ENCODE results near the gene ARHGAP26. TPM values are rescaled to one million over a fixed set of nuclear protein-coding genes. Genes with fewer than 3 reads are reported as not detected.
A peak's percentile ranks its signal among the peaks of the same experiment; 100 is the strongest.

Gene ARHGAP26
- total and polyA plus RNA-seq, 4 experiments from 2014 or later = 2.0 to 22.7 (median 17.3) TPM

GRCh38 chr5:143106174-143106573, 336.0 kb downstream of the ARHGAP26 start:
- Histone ChIP-seq H3K9me3 (ENCODE audit: control insufficient read depth in 1 of 2, low read length in 2 of 2) (no peaks in the 10 kb centered on the region), H3K27me3 (ENCODE audit: insufficient read depth, low read length) (no peaks in the 10 kb centered on the region), H3K36me3 (ENCODE audit: insufficient read depth, low read length) (no peaks in the 10 kb centered on the region), H3K27ac (ENCODE audit: low read depth, low read length) (no peak overlapping the region), H3K4me3 (ENCODE audit: low read length in 2 of 2) (no peak overlapping the region), H3K4me1 (ENCODE audit: insufficient read depth, low read length) (peaks cover 8% of the 10 kb centered on the region)
- no peaks in the 10 kb centered on the region for H3K9me3 Mint-ChIP-seq
- DNase-seq = no peak
- no peak overlapping the region for H3K4me3 Mint-ChIP-seq
- peaks cover 2 to 14% of the 10 kb centered on the region in 2 donors for H3K36me3 Mint-ChIP-seq
- peak overlapping the region in 1 of 7 donors; percentile 18 for H3K27ac Mint-ChIP-seq
- POLR2A ChIA-PET (ENCODE audit: partially characterized antibody) = no interaction called here
- peaks cover 9 to 23% (median 10%) of the 10 kb centered on the region in 4 donors for H3K4me1 Mint-ChIP-seq
- no peaks in the 10 kb centered on the region for H3K27me3 Mint-ChIP-seq
- intact Hi-C loops (cut with micrococcal nuclease) = no loop called here
- CTCF ChIA-PET (ENCODE audit: partially characterized antibody) = no interaction called here

GRCh38 chr5:143108498-143109128, 338.4 kb downstream of the ARHGAP26 start:
- Histone ChIP-seq H3K36me3 (ENCODE audit: insufficient read depth, low read length) (no peaks in the 10 kb centered on the region), H3K27me3 (ENCODE audit: insufficient read depth, low read length) (no peaks in the 10 kb centered on the region), H3K4me1 (ENCODE audit: insufficient read depth, low read length) (no peaks in the 10 kb centered on the region), H3K9me3 (ENCODE audit: control insufficient read depth in 1 of 2, low read length in 2 of 2) (no peaks in the 10 kb centered on the region), H3K4me3 (ENCODE audit: low read length in 2 of 2) (no peak overlapping the region), H3K27ac (ENCODE audit: low read depth, low read length) (no peak overlapping the region)
- Mint-ChIP-seq H3K27ac (no peak overlapping the region), H3K4me3 (no peak overlapping the region), H3K36me3 (peaks cover under 1 to 8% of the 10 kb centered on the region in 2 donors), H3K4me1 (peaks cover 4 to 8% (median 6%) of the 10 kb centered on the region in 4 donors), H3K27me3 (no peaks in the 10 kb centered on the region), H3K9me3 (no peaks in the 10 kb centered on the region)
- DNase-seq = no peak
- ChIA-PET POLR2A (ENCODE audit: partially characterized antibody) (no interaction called here), CTCF (ENCODE audit: partially characterized antibody) (no interaction called here)
- intact Hi-C loops (cut with micrococcal nuclease) = no loop called here

- intact Hi-C loops (cut with micrococcal nuclease) = no loop called here
- Histone ChIP-seq H3K9me3 (ENCODE audit: control insufficient read depth in 1 of 2, low read length in 2 of 2) (no peaks in the 10 kb centered on the region), H3K27ac (ENCODE audit: low read depth, low read length) (no peak overlapping the region), H3K4me3 (ENCODE audit: low read length in 2 of 2) (no peak overlapping the region), H3K4me1 (ENCODE audit: insufficient read depth, low read length) (no peaks in the 10 kb centered on the region), H3K36me3 (ENCODE audit: insufficient read depth, low read length) (no peaks in the 10 kb centered on the region), H3K27me3 (ENCODE audit: insufficient read depth, low read length) (no peaks in the 10 kb centered on the region)
- H3K36me3 Mint-ChIP-seq = peaks cover 0 to 7% of the 10 kb centered on the region in 2 donors
- H3K9me3 Mint-ChIP-seq = no peaks in the 10 kb centered on the region
- ChIA-PET CTCF (ENCODE audit: partially characterized antibody) (interaction anchor here (1.3 to 1.9 kb wide), 3 partner anchors 15 to 1093 kb away, joined by 3 to 5 read pairs (median 3); no protein-coding TSS in a partner anchor), POLR2A (ENCODE audit: partially characterized antibody) (no interaction called here)
- no peak for DNase-seq
- H3K4me1 Mint-ChIP-seq = peaks cover 3 to 6% (median 4%) of the 10 kb centered on the region in 4 donors
- no peak overlapping the region for H3K4me3 Mint-ChIP-seq
- H3K27ac Mint-ChIP-seq = no peak overlapping the region
- H3K27me3 Mint-ChIP-seq = no peaks in the 10 kb centered on the region
Measured at GRCh38 chr5:143110591-143110990, 340.4 kb downstream of the ARHGAP26 start.

GRCh38 chr5:143111799-143112198, 341.6 kb downstream of the ARHGAP26 start:
- no peaks in the 10 kb centered on the region for H3K9me3 Mint-ChIP-seq
- H3K27ac Mint-ChIP-seq = no peak overlapping the region
- Histone ChIP-seq H3K4me3 (ENCODE audit: low read length in 2 of 2) (no peak overlapping the region), H3K4me1 (ENCODE audit: insufficient read depth, low read length) (no peaks in the 10 kb centered on the region), H3K27ac (ENCODE audit: low read depth, low read length) (no peak overlapping the region), H3K9me3 (ENCODE audit: control insufficient read depth in 1 of 2, low read length in 2 of 2) (no peaks in the 10 kb centered on the region), H3K27me3 (ENCODE audit: insufficient read depth, low read length) (no peaks in the 10 kb centered on the region), H3K36me3 (ENCODE audit: insufficient read depth, low read length) (no peaks in the 10 kb centered on the region)
- ChIA-PET CTCF (ENCODE audit: partially characterized antibody) (interaction anchor here (1.3 to 1.9 kb wide), 4 partner anchors 14 to 1092 kb away, joined by 3 to 5 read pairs (median 4); no protein-coding TSS in a partner anchor), POLR2A (ENCODE audit: partially characterized antibody) (interaction anchor here (0.8 kb wide), 1 partner anchor 292 kb away, joined by 3 read pairs; no protein-coding TSS in a partner anchor)
- H3K36me3 Mint-ChIP-seq = peaks cover 0 to 4% of the 10 kb centered on the region in 2 donors
- H3K4me1 Mint-ChIP-seq = peaks cover 0 to 3% (median 0%) of the 10 kb centered on the region in 4 donors
- no peak overlapping the region for H3K4me3 Mint-ChIP-seq
- no peak for DNase-seq
- H3K27me3 Mint-ChIP-seq = no peaks in the 10 kb centered on the region
- intact Hi-C loops (cut with micrococcal nuclease) = no loop called here

- Mint-ChIP-seq H3K27me3 (no peaks in the 10 kb centered on the region), H3K36me3 (peaks cover 0 to 4% of the 10 kb centered on the region in 2 donors), H3K4me3 (no peak overlapping the region), H3K9me3 (no peaks in the 10 kb centered on the region), H3K27ac (no peak overlapping the region), H3K4me1 (peaks cover 0 to 5% (median under 1%) of the 10 kb centered on the region in 4 donors)
- Histone ChIP-seq H3K27me3 (ENCODE audit: insufficient read depth, low read length) (no peaks in the 10 kb centered on the region), H3K9me3 (ENCODE audit: control insufficient read depth in 1 of 2, low read length in 2 of 2) (no peaks in the 10 kb centered on the region), H3K4me3 (ENCODE audit: low read length in 2 of 2) (no peak overlapping the region), H3K36me3 (ENCODE audit: insufficient read depth, low read length) (no peaks in the 10 kb centered on the region), H3K4me1 (ENCODE audit: insufficient read depth, low read length) (no peaks in the 10 kb centered on the region), H3K27ac (ENCODE audit: low read depth, low read length) (no peak overlapping the region)
- intact Hi-C loops (cut with micrococcal nuclease) = no loop called here
- CTCF ChIA-PET (ENCODE audit: partially characterized antibody) = no interaction called here
- DNase-seq = no peak
- POLR2A ChIA-PET (ENCODE audit: partially characterized antibody) = interaction anchor here (0.6 kb wide), 1 partner anchor 287 kb away, joined by 3 read pairs; no protein-coding TSS in a partner anchor
Measured at GRCh38 chr5:143113461-143113860, 343.3 kb downstream of the ARHGAP26 start.

GRCh38 chr5:143114481-143114880, 344.3 kb downstream of the ARHGAP26 start:
- H3K4me1 Mint-ChIP-seq = peaks cover 1 to 6% (median 5%) of the 10 kb centered on the region in 4 donors
- Histone ChIP-seq H3K9me3 (ENCODE audit: control insufficient read depth in 1 of 2, low read length in 2 of 2) (no peaks in the 10 kb centered on the region), H3K4me1 (ENCODE audit: insufficient read depth, low read length) (no peaks in the 10 kb centered on the region), H3K4me3 (ENCODE audit: low read length in 2 of 2) (no peak overlapping the region), H3K36me3 (ENCODE audit: insufficient read depth, low read length) (no peaks in the 10 kb centered on the region), H3K27ac (ENCODE audit: low read depth, low read length) (no peak overlapping the region), H3K27me3 (ENCODE audit: insufficient read depth, low read length) (no peaks in the 10 kb centered on the region)
- DNase-seq = no peak
- no peaks in the 10 kb centered on the region for H3K27me3 Mint-ChIP-seq
- H3K9me3 Mint-ChIP-seq = no peaks in the 10 kb centered on the region
- intact Hi-C loops (cut with micrococcal nuclease) = no loop called here
- POLR2A ChIA-PET (ENCODE audit: partially characterized antibody) = no interaction called here
- H3K4me3 Mint-ChIP-seq = peak overlapping the region in 1 of 8 donors; percentile 20
- CTCF ChIA-PET (ENCODE audit: partially characterized antibody) = no interaction called here
- H3K36me3 Mint-ChIP-seq = peaks cover 0 to 4% of the 10 kb centered on the region in 2 donors
- no peak overlapping the region for H3K27ac Mint-ChIP-seq

GRCh38 chr5:143115381-143115780, 345.2 kb downstream of the ARHGAP26 start:
- H3K4me1 ChIP-seq (ENCODE audit: insufficient read depth, low read length) = no peaks in the 10 kb centered on the region
- H3K27me3 ChIP-seq (ENCODE audit: insufficient read depth, low read length) = no peaks in the 10 kb centered on the region
- H3K4me3 ChIP-seq (ENCODE audit: low read length in 2 of 2) = no peak overlapping the region
- Mint-ChIP-seq H3K9me3 (no peaks in the 10 kb centered on the region), H3K36me3 (no peaks in the 10 kb centered on the region), H3K4me3 (no peak overlapping the region), H3K4me1 (peaks cover 1 to 8% (median 4%) of the 10 kb centered on the region in 4 donors), H3K27ac (no peak overlapping the region), H3K27me3 (no peaks in the 10 kb centered on the region)
- DNase-seq = no peak
- H3K9me3 ChIP-seq (ENCODE audit: control insufficient read depth in 1 of 2, low read length in 2 of 2) = no peaks in the 10 kb centered on the region
- intact Hi-C loops (cut with micrococcal nuclease) = no loop called here
- ChIA-PET CTCF (ENCODE audit: partially characterized antibody) (no interaction called here), POLR2A (ENCODE audit: partially characterized antibody) (no interaction called here)
- no peak overlapping the region for H3K27ac ChIP-seq (ENCODE audit: low read depth, low read length)
- no peaks in the 10 kb centered on the region for H3K36me3 ChIP-seq (ENCODE audit: insufficient read depth, low read length)
